GM23338 (cell line): Measurements from ENCODE around the gene EXOG.

Experiments used
- CREB1 ChIP-seq: fragments of 250-450 bp; sonication (Bioruptor Pico); IDR thresholded peaks from 2 replicates; pipeline ENCODE4 v1.5.0; 2020; ENCODE audit warnings: low read depth, mild to moderate bottlenecking, moderate library complexity
- CTCF ChIP-seq, 2 experiments: fragments of 200-600 bp in 1 of 2; sonication (generic) in 1 of 2; conservative IDR thresholded peaks; 2 replicates each; pipeline versions ENCODE4 v1.5.1 to v1.6.1; 2016 to 2017; ENCODE audit warnings: antibody characterized with exemption in 2 of 2, low read depth in 2 of 2, mild to moderate bottlenecking in 2 of 2, moderate library complexity in 1 of 2
- EZH2 ChIP-seq: fragments of 200-600 bp; sonication (generic); IDR thresholded peaks from one replicate; pipeline ENCODE4 v1.8.0; 2017; ENCODE audit warnings: antibody characterized with exemption, mild to moderate bottlenecking, low read depth; ENCODE audit not compliant: unreplicated experiment
- EZH2phosphoT487 ChIP-seq: fragments of 200-600 bp; sonication (generic); IDR thresholded peaks from one replicate; pipeline ENCODE4 v1.8.1; 2018; ENCODE audit warnings: antibody characterized with exemption; ENCODE audit not compliant: unreplicated experiment
- POLR2AphosphoS5 ChIP-seq: IDR thresholded peaks from 2 replicates; pipeline ENCODE4 v1.6.1; 2016; ENCODE audit warnings: antibody characterized with exemption, low read depth
- REST ChIP-seq: IDR thresholded peaks from one replicate; pipeline ENCODE4 v1.6.1; 2018; ENCODE audit warnings: antibody characterized with exemption; ENCODE audit not compliant: unreplicated experiment
- STAT1 ChIP-seq: IDR thresholded peaks from one replicate; pipeline ENCODE4 v1.6.1; 2016; ENCODE audit warnings: antibody characterized with exemption; ENCODE audit not compliant: unreplicated experiment
- ZNF114 ChIP-seq: fragments of 250-450 bp; sonication (Bioruptor Pico); IDR thresholded peaks from 2 replicates; pipeline ENCODE4 v1.5.0; 2020; ENCODE audit warnings: mild to moderate bottlenecking, moderate library complexity

- TF ChIP-seq CTCF (conservative IDR thresholded peaks at IDR 0.05; ENCODE audit: low read depth in 2 of 2) (peak in 1 of 2 experiments; percentile 21; a peak in 1 of 4 replicates), POLR2AphosphoS5 (no peak), EZH2 (no peak), REST (no peak), CREB1 (CRISPR knock-in tag) (no peak), STAT1 (no peak), EZH2phosphoT487 (no peak), ZNF114 (no peak)
Observed at GRCh38 chr3:38534180-38534579, 38.0 kb downstream of the EXOG start.
